Mucosa of descending colon (tissue), 3 donors: ENCODE data around the gene PCDHA3. TPM values are rescaled to one million over a fixed set of nuclear protein-coding genes. Genes with fewer than 3 reads are reported as not detected.

Experiments
- ATAC-seq: fragments of 200-7000 bp; cut with Tn5 transposase; one replicate; pipeline ENCODE4 v1.9.1; 2020; ENCODE audit warnings: mild to moderate bottlenecking, moderate library complexity
- DNase-seq, 3 donors: peaks; one replicate each; pipeline ENCODE4 v3.0.0-alpha.2; 2020
- H3K36me3 ChIP-seq: fragments of 200-600 bp; one replicate; pipeline ENCODE4 v1.8.0; 2021; ENCODE audit warnings: low read depth, mild to moderate bottlenecking
- H3K4me1 ChIP-seq: fragments of 200-600 bp; one replicate; pipeline ENCODE4 v1.8.0; 2021; ENCODE audit warnings: low read depth, mild to moderate bottlenecking
- H3K4me3 ChIP-seq: fragments of 200-600 bp; one replicate; pipeline ENCODE4 v1.8.0; 2021; ENCODE audit warnings: mild to moderate bottlenecking
- H3K9me3 ChIP-seq: fragments of 200-600 bp; one replicate; pipeline ENCODE4 v1.8.0; 2021; ENCODE audit warnings: mild to moderate bottlenecking
- intact Hi-C, 2 donors: fragments of 100-400 bp; cut with DNase I in 1 of 2; cut with micrococcal nuclease in 1 of 2; formaldehyde crosslinking; loops; one replicate each; pipeline versions ENCODE4 v1.11.0 to v1.11.1; 2022; cut with DNase I, micrococcal nuclease
- long read RNA-seq, 2 donors: library from polyadenylated mRNA; unstranded; transcript quantifications; one replicate each; pipeline ENCODE4 v2.0.0, GENCODE V29; 2019 to 2021
- total RNA-seq, 3 donors: library from RNA; stranded (reverse); fragmentation: NEBNext Ultra II Directional in 2 of 3; extraction: Animal tissue kit (Norgen Biotek cat#: 25700) in 2 of 3; gene quantifications; one replicate each; pipeline versions ENCODE4 v1.2.1 to v1.2.4, GENCODE V29; 2021 to 2023
- TF ChIP-seq, protein P1 (sequence below): fragments of 200-600 bp; IDR thresholded peaks from one replicate; pipeline ENCODE4 v1.8.0; 2022; ENCODE audit warnings: antibody characterized with exemption, mild to moderate bottlenecking
- donor health status: DM: no; HTN: no; CAD: no; lungs with moderate emphysema.
- donor health status: DM: no; HTN: no; CAD: no.
- donor health status: DM: no; HTN: yes; CAD: no.

The PCDHA3 gene
- 1 to 10 TPM in 1 of 3 donors, under 1 TPM in 1, not detected in 1; 0.06 to 1.3 TPM for total RNA-seq
- long read RNA-seq, donor 1: 0 reads
- long read RNA-seq, donor 2: 0 reads

- no peak for DNase-seq
- intact Hi-C loops: no loop called here
- Histone ChIP-seq H3K4me1 (no peaks in the 10 kb centered on the region), H3K36me3 (no peaks in the 10 kb centered on the region), H3K4me3 (no peak within 1 kb of the TSS), H3K9me3 (peaks cover 59% of the 10 kb centered on the region)
- TF ChIP-seq, protein P1, sequence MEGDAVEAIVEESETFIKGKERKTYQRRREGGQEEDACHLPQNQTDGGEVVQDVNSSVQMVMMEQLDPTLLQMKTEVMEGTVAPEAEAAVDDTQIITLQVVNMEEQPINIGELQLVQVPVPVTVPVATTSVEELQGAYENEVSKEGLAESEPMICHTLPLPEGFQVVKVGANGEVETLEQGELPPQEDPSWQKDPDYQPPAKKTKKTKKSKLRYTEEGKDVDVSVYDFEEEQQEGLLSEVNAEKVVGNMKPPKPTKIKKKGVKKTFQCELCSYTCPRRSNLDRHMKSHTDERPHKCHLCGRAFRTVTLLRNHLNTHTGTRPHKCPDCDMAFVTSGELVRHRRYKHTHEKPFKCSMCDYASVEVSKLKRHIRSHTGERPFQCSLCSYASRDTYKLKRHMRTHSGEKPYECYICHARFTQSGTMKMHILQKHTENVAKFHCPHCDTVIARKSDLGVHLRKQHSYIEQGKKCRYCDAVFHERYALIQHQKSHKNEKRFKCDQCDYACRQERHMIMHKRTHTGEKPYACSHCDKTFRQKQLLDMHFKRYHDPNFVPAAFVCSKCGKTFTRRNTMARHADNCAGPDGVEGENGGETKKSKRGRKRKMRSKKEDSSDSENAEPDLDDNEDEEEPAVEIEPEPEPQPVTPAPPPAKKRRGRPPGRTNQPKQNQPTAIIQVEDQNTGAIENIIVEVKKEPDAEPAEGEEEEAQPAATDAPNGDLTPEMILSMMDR: no peak
- no peak for ATAC-seq
Measured at GRCh38 chr5:140800816-140801493, at the start of gene PCDHA3. Gene PCDHA3 (plus strand): TSS chr5:140801057.

GRCh38 chr5:140753561-140753960 is 47.3 kb upstream of the PCDHA3 start:
- Histone ChIP-seq H3K4me1 (no peaks in the 10 kb centered on the region), H3K9me3 (peaks cover 81% of the 10 kb centered on the region), H3K36me3 (no peaks in the 10 kb centered on the region), H3K4me3 (no peak overlapping the region)
- TF ChIP-seq, protein P1: no peak
- DNase-seq (no peak), ATAC-seq (no peak)
- intact Hi-C loops: no loop called here

DNA sequence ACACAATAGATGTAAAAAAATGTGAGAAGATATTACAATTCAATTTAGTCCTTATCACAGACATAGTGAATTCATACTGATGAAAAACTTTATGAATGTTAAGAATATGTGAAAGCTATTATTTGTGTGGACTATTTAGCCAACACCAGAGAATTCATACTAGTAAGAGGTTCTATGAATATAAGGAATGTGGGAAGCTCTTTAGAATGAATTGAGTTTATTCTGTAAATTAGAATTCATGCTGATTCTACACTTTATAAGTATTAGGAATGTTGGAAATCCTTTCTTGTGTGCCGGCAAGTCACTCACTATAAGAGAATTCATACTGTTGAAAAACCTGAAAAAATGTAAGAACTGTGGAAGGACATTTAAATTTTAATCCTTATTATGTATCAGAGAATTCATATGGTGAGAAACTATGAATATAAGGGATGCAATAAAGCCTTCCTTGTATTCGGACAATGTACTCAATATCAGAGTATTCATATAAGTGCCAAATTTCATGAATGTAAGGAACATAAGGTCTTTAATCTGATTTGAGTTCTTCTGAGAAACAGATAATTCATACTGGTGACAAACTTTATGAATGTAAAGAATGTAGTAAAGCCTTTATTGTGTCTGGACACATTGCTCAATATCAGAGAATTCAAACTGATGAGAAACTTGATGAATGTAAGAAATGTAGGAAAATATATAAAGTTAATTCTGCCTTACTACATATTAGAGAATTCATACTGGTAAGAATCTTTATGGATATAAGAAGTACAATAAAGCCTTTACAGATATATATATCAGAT is 36.5 kb upstream of the PCDHA3 start:
- H3K36me3 ChIP-seq: no peaks in the 10 kb centered on the region
- H3K4me3 ChIP-seq: no peak overlapping the region
- H3K9me3 ChIP-seq: peaks cover 95% of the 10 kb centered on the region
- H3K4me1 ChIP-seq: no peaks in the 10 kb centered on the region
- no peak for DNase-seq
- intact Hi-C loops: no loop called here
- ATAC-seq: no peak
- TF ChIP-seq, protein P1: no peak

DNA sequence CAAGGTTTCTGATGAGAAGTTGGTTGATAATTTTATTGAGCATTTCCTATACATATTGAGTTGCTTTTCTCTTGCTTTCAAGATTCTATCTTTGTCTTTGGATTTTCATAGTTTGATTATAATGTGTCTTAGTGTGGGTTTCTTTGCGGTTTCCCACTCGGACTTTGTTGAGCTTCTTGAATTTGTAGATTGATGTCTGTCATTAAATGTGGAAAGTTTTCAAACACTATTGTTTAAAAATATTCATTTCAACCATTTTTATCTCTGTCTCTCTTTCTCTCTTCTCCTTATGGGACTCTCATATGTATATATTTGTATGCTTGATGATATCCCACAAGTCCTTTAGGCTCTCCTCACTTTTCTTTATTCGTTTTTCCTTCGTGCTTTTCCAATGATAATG is 33.4 kb upstream of the PCDHA3 start:
- Histone ChIP-seq H3K36me3 (no peaks in the 10 kb centered on the region), H3K9me3 (peaks cover 95% of the 10 kb centered on the region), H3K4me3 (no peak overlapping the region), H3K4me1 (no peaks in the 10 kb centered on the region)
- intact Hi-C loops: no loop called here
- no peak for ATAC-seq
- no peak for DNase-seq
- TF ChIP-seq, protein P1: no peak

DNA sequence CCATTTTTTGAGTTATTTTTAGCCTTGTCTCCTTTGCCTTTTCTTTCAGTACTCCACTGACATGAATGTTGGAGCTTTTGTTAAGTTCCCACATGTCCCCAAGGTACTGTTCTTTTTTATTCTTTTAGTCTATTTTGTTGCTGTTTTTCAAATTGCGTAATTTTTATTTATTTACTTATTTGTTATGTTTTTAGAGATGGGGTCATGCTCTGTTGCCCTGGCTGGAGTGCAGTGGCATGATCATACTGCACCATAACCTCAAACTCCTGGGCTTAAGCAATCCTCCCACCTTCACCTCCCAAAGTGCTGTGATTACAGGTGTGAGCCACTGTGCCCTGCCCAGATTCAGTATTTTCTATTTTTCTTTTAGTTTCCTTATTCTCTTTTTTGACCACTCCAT is 20.3 kb upstream of the PCDHA3 start:
- DNase-seq (no peak), ATAC-seq (no peak)
- TF ChIP-seq, protein P1: no peak
- no peaks in the 10 kb centered on the region for H3K4me1 ChIP-seq
- peaks cover 69% of the 10 kb centered on the region for H3K9me3 ChIP-seq
- H3K36me3 ChIP-seq: no peaks in the 10 kb centered on the region
- intact Hi-C loops: no loop called here
- no peak overlapping the region for H3K4me3 ChIP-seq
